GM12878 (cell line): ENCODE data around the gene SPANXB1. TPM values are rescaled to one million over a fixed set of nuclear protein-coding genes. Genes with fewer than 3 reads are reported as not detected.

Source experiments
- ATAC-seq: fragments of 200-7000 bp; cut with Tn5 transposase; 3 replicates; pipeline ENCODE4 v1.9.1; 2020; ENCODE audit warnings: mild to moderate bottlenecking, moderate library complexity
- BruUV-seq: library from RNA; stranded (reverse); fragments of 400-500 nt; replicated peaks from 2 replicates; lab custom pipeline; 2021; lab: Mats Ljungman, UMichigan
- CTCF ChIA-PET: fragments of 300-600 bp; sonication (Branson Sonifier 250); formaldehyde crosslinking; extraction: SDS; loops from one replicate; lab custom pipeline; 2021; ENCODE audit warnings: inconsistent platforms; lab: Yijun Ruan, JAX
- POLR2A ChIA-PET: fragments of 350-600 bp; formaldehyde crosslinking; extraction: SDS; loops from one replicate; lab custom pipeline; 2021; ENCODE audit warnings: inconsistent platforms; lab: Charles Lee
- RAD21 ChIA-PET: fragments of 300-600 bp; sonication (Branson Sonifier 250); formaldehyde crosslinking; loops from one replicate; lab custom pipeline; 2023; ENCODE audit warnings: antibody characterized with exemption; ENCODE audit not compliant: unreplicated experiment; lab: Charles Lee
- SMC1A ChIA-PET: fragments of 300-600 bp; sonication (Branson Sonifier 250); formaldehyde crosslinking; loops from one replicate; lab custom pipeline; 2023; ENCODE audit not compliant: unreplicated experiment, uncharacterized antibody; lab: Charles Lee
- DNase-seq: peaks from one replicate; pipeline ENCODE4 v3.0.0-alpha.2; 2011; ENCODE audit warnings: low read depth, low spot score
- FAIRE-seq: peaks from 3 replicates; lab custom pipeline; 2011; peaks lifted over from hg19 to GRCh38; lab: Jason Lieb, UNC
- H2AFZ ChIP-seq: 2 replicates; pipeline ENCODE4 v1.6.0; 2011; ENCODE audit warnings: low read depth, low read length, control low read depth; ENCODE audit not compliant: control insufficient read depth
- H3K27ac ChIP-seq: 2 replicates; pipeline ENCODE4 v1.5.1; 2011; ENCODE audit warnings: control low read depth; ENCODE audit not compliant: control insufficient read depth, insufficient read depth
- H3K27me3 ChIP-seq, 2 experiments: replicated peaks in 1 of 2; 2 replicates each; pipeline versions ENCODE4 v1.6.0 to v1.6.1; 2011; ENCODE audit warnings: low read length in 1 of 2; ENCODE audit not compliant: control insufficient read depth in 2 of 2, insufficient read depth in 2 of 2
- H3K36me3 ChIP-seq, 2 experiments: 2 replicates each; pipeline ENCODE4 v1.5.1; 2011; ENCODE audit warnings: low read length in 1 of 2; ENCODE audit not compliant: control insufficient read depth in 2 of 2, insufficient read depth in 2 of 2
- H3K4me1 ChIP-seq: 2 replicates; pipeline ENCODE4 v1.6.1; 2011; ENCODE audit warnings: mild to moderate bottlenecking, low read length, moderate library complexity, mixed read lengths; ENCODE audit not compliant: control insufficient read depth, insufficient read depth
- H3K4me2 ChIP-seq: 2 replicates; pipeline ENCODE4 v1.6.0; 2011; ENCODE audit warnings: control low read depth; ENCODE audit not compliant: control insufficient read depth, insufficient read depth
- H3K4me3 ChIP-seq: fragments of 200-600 bp; sonication (generic); 2 replicates; pipeline ENCODE4 v1.5.1; 2016
- H3K79me2 ChIP-seq: 2 replicates; pipeline ENCODE4 v1.6.0; 2011; ENCODE audit warnings: low read length; ENCODE audit not compliant: control insufficient read depth, insufficient read depth
- H3K9ac ChIP-seq: 2 replicates; pipeline ENCODE4 v1.8.0; 2011; ENCODE audit warnings: low read length, control low read depth, mixed read lengths; ENCODE audit not compliant: control insufficient read depth, insufficient read depth
- H3K9me3 ChIP-seq: replicated peaks from 3 replicates; pipeline ENCODE4 v1.5.1; 2011; ENCODE audit warnings: mild to moderate bottlenecking, low read length; ENCODE audit not compliant: control insufficient read depth, insufficient read depth
- H4K20me1 ChIP-seq: 2 replicates; pipeline ENCODE4 v1.6.0; 2011; ENCODE audit not compliant: control insufficient read depth, insufficient read depth
- ATF7 ChIP-seq: fragments of 450-650 bp; IDR thresholded peaks from 2 replicates; pipeline ENCODE4 v1.6.1; 2016; ENCODE audit warnings: low read depth, mild to moderate bottlenecking
- CBFB ChIP-seq: IDR thresholded peaks from 2 replicates; pipeline ENCODE4 v1.6.1; 2016; ENCODE audit warnings: antibody characterized with exemption, low read depth
- CHD4 ChIP-seq: fragments of 200-600 bp; sonication (generic); IDR thresholded peaks from 2 replicates; pipeline ENCODE4 v1.6.1; 2016; ENCODE audit warnings: mild to moderate bottlenecking
- ETV6 ChIP-seq, 2 experiments: fragments of 450-650 bp in 1 of 2; IDR thresholded peaks in 1 of 2; conservative IDR thresholded peaks in 1 of 2; 2 replicates each; pipeline ENCODE4 v1.6.1; 2014; ENCODE audit warnings: antibody characterized with exemption in 1 of 2, borderline replicate concordance in 1 of 2, low read depth in 1 of 2, mild to moderate bottlenecking in 1 of 2, moderate library complexity in 1 of 2
- EZH2 ChIP-seq: IDR thresholded peaks from 2 replicates; pipeline ENCODE4 v1.6.1; 2012; ENCODE audit warnings: low read depth, mild to moderate bottlenecking, control low read depth, inconsistent platforms, low read length, borderline replicate concordance; ENCODE audit not compliant: control insufficient read depth
- GABPA ChIP-seq: IDR thresholded peaks from 2 replicates; pipeline ENCODE4 v1.6.1; 2014; ENCODE audit warnings: antibody characterized with exemption, low read depth, mild to moderate bottlenecking, inconsistent platforms
- KAT2A ChIP-seq: conservative IDR thresholded peaks from 2 replicates; pipeline ENCODE4 v1.6.1; 2011; ENCODE audit warnings: low read depth, low read length; ENCODE audit not compliant: control insufficient read depth
- MXI1 ChIP-seq: fragments of 150-350 bp; IDR thresholded peaks from 2 replicates; pipeline ENCODE4 v1.6.1; 2011; ENCODE audit warnings: low read depth, mild to moderate bottlenecking, inconsistent platforms, low read length, improper control_type of control experiment
- NFYA ChIP-seq: IDR thresholded peaks from 2 replicates; pipeline ENCODE4 v1.6.1; 2011; ENCODE audit warnings: low read depth, mild to moderate bottlenecking, low read length, improper control_type of control experiment, borderline replicate concordance
- RAD21 ChIP-seq: IDR thresholded peaks from 2 replicates; pipeline ENCODE4 v1.6.1; 2011; ENCODE audit warnings: mild to moderate bottlenecking, low read depth, low read length, moderate library complexity; ENCODE audit not compliant: insufficient read depth
- SIX5 ChIP-seq: IDR thresholded peaks from 2 replicates; pipeline ENCODE4 v1.6.1; 2011; ENCODE audit warnings: mild to moderate bottlenecking, low read depth, low read length, moderate library complexity; ENCODE audit not compliant: severe bottlenecking
- SPI1 ChIP-seq: IDR thresholded peaks from 2 replicates; pipeline ENCODE4 v1.6.1; 2011; ENCODE audit warnings: low read depth, mild to moderate bottlenecking, low read length, moderate library complexity, borderline replicate concordance; ENCODE audit not compliant: insufficient read depth
- SUZ12 ChIP-seq: fragments of 200-600 bp; sonication (generic); IDR thresholded peaks from one replicate; pipeline ENCODE4 v1.6.1; 2018; ENCODE audit warnings: antibody characterized with exemption, mild to moderate bottlenecking; ENCODE audit not compliant: unreplicated experiment
- ZNF217 ChIP-seq: fragments of 450-650 bp; IDR thresholded peaks from 2 replicates; pipeline ENCODE4 v1.6.1; 2017; ENCODE audit warnings: antibody characterized with exemption, mild to moderate bottlenecking
- ZNF622 ChIP-seq: fragments of 450-650 bp; IDR thresholded peaks from 2 replicates; pipeline ENCODE4 v1.6.1; 2017; ENCODE audit warnings: mild to moderate bottlenecking, inconsistent platforms
- WGBS: methylation state at CpG from one replicate; pipeline ENCODE4 v1.1.6; 2016; ENCODE audit warnings: low lambda C conversion rate; ENCODE audit not compliant: insufficient replicate concordance, insufficient coverage; ENCODE audit errors: missing lambda C conversion rate; 5-methylcytosine and 5-hydroxymethylcytosine counted together
- in situ Hi-C: fragments of 300-500 bp; cut with MboI; formaldehyde crosslinking; loops from 9 replicates; pipeline ENCODE4 v1.14.3; 2018; ENCODE audit warnings: mixed read lengths
- intact Hi-C: fragments of 100-400 bp; cut with micrococcal nuclease; formaldehyde crosslinking; loops from one replicate; pipeline ENCODE4 v1.14.2; 2022; ENCODE audit not compliant: unreplicated experiment
- polyA plus RNA-seq, 11 experiments: library from polyadenylated mRNA; depleted of rRNA in 4 of 11; unstranded in 6 of 11; stranded (reverse) in 5 of 11; fragments of >200 nt; fragmentation: Nextera tagmentation in 4 of 11; fragmentation: Illumina TruSeq in 1 of 11; extraction: Ambion mirVana in 4 of 11; extraction: Trizol in 1 of 11; gene quantifications; 1 replicate in 1 of 11; 2 replicates in 10 of 11; pipeline versions ENCODE4 v1.2.1 to v1.2.3, GENCODE V29; 2011 to 2016; ENCODE audit warnings: inconsistent platforms in 2 of 11, missing spikeins in 2 of 11, low read depth in 1 of 11
- total RNA-seq, 4 experiments: library from RNA; depleted of rRNA in 3 of 4; stranded (reverse); fragments of >200 nt in 3 of 4; fragmentation: Illumina TruSeq in 1 of 4; extraction: Trizol in 1 of 4; gene quantifications; 2 replicates each; pipeline versions ENCODE4 v1.2.1 to v1.2.3, GENCODE V29; 2013 to 2021
- TF ChIP-seq, protein P1 (sequence below): fragments of 450-650 bp; formaldehyde crosslinking; IDR thresholded peaks from 2 replicates; pipeline ENCODE4 v1.4.0; 2022; ENCODE audit warnings: mild to moderate bottlenecking, moderate library complexity

SPANXB1 gene
- total and polyA plus RNA-seq, 10 of the 15 experiments (the other 5 are each of a cell fraction or from before 2014, with no cell fraction given) = 0.18 TPM; not detected in 9

GRCh38 chrX:140967036-140967435 is 35.4 kb upstream of the SPANXB1 start (continued):
- no peak for TF ChIP-seq GABPA
- TF ChIP-seq, protein P1, sequence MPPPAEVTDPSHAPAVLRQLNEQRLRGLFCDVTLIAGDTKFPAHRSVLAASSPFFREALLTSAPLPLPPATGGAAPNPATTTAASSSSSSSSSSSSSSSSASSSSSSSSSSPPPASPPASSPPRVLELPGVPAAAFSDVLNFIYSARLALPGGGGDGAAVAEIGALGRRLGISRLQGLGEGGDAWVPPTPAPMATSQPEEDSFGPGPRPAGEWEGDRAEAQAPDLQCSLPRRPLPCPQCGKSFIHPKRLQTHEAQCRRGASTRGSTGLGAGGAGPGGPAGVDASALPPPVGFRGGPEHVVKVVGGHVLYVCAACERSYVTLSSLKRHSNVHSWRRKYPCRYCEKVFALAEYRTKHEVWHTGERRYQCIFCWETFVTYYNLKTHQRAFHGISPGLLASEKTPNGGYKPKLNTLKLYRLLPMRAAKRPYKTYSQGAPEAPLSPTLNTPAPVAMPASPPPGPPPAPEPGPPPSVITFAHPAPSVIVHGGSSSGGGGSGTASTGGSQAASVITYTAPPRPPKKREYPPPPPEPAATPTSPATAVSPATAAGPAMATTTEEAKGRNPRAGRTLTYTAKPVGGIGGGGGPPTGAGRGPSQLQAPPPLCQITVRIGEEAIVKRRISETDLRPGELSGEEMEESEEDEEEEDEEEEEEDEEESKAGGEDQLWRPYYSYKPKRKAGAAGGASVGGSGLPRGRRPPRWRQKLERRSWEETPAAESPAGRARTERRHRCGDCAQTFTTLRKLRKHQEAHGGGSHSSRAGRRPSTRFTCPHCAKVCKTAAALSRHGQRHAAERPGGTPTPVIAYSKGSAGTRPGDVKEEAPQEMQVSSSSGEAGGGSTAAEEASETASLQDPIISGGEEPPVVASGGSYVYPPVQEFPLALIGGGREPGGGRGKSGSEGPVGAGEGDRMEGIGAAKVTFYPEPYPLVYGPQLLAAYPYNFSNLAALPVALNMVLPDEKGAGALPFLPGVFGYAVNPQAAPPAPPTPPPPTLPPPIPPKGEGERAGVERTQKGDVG = no peak
- TF ChIP-seq SUZ12 = no peak
- TF ChIP-seq MXI1 = no peak

DNA sequence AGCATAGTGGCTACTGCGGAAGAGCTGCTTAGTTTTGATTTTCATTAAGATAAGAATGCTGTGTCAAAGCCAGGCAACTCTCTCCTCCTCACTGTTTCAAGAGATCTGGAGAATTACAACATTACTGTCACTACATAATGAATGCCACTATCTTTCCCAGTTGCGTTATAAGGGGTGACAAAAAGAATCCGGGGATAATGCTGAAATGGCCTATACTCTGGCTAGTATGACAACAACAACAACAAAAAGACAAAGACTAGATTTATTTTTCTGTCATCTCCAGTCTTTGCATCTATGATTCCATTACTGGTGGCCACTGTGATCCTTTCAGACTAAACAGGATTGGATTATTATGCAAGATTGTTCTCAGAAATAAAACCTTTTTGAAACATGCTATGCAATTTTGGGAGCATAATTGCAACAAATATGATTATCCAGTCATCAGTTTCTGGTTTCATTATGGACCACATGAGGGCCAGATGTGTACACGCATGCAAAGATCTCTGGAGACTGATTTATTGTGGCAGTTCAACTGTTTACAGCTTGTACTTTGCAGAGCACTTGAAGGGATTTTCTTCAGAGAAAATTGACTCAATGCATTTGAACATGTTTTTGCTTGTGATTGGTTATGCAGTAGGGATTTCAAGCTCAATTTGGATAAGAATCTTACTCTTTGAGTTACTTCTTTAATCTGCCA is 31.1 kb upstream of the SPANXB1 start:
- ChIA-PET POLR2A (no interaction called here), CTCF (no interaction called here), SMC1A (no interaction called here), RAD21 (no interaction called here)
- no peak overlapping the region for H3K9ac ChIP-seq
- no peak overlapping the region for H3K27ac ChIP-seq
- 29% methylated on average over 4 of the region's 4 CpGs for WGBS
- H4K20me1 ChIP-seq = no peaks in the 10 kb centered on the region
- H2AFZ ChIP-seq = no peak overlapping the region
- H3K79me2 ChIP-seq = no peaks in the 10 kb centered on the region
- no peak overlapping the region for H3K4me2 ChIP-seq
- no peak for FAIRE-seq
- TF ChIP-seq CHD4 = no peak
- no peak for TF ChIP-seq SPI1
- TF ChIP-seq ZNF622 = no peak
- TF ChIP-seq KAT2A = no peak
- no peak for TF ChIP-seq ZNF217
- TF ChIP-seq EZH2 = no peak
- TF ChIP-seq RAD21 = no peak
- no peak for TF ChIP-seq ETV6 (conservative IDR thresholded peaks at IDR 0.05 in 1 of 2, IDR thresholded peaks at IDR 0.05 in 1 of 2; ENCODE audit: borderline replicate concordance in 1 of 2, low read depth in 1 of 2)
- no peak for TF ChIP-seq ATF7
- no peak for TF ChIP-seq SIX5
- TF ChIP-seq NFYA = no peak
- TF ChIP-seq CBFB = no peak
- H3K4me3 ChIP-seq = no peak overlapping the region
- no peaks in the 10 kb centered on the region for H3K4me1 ChIP-seq
- no peak for DNase-seq
- intact Hi-C loops = no loop called here
- H3K27me3 ChIP-seq = no peaks in the 10 kb centered on the region
- BruUV-seq = no TSS peak
- no peaks in the 10 kb centered on the region for H3K36me3 ChIP-seq
- ATAC-seq = no peak
- in situ Hi-C loops = no loop called here
- H3K9me3 ChIP-seq = no peaks in the 10 kb centered on the region
